Measurements from ENCODE around the gene NEURL3. TPM values are rescaled to one million over a fixed set of nuclear protein-coding genes. Genes with fewer than 3 reads are reported as not detected.

Gene NEURL3
- total RNA-seq, 1 donor from 2014 or later = 0.75 TPM

DNA sequence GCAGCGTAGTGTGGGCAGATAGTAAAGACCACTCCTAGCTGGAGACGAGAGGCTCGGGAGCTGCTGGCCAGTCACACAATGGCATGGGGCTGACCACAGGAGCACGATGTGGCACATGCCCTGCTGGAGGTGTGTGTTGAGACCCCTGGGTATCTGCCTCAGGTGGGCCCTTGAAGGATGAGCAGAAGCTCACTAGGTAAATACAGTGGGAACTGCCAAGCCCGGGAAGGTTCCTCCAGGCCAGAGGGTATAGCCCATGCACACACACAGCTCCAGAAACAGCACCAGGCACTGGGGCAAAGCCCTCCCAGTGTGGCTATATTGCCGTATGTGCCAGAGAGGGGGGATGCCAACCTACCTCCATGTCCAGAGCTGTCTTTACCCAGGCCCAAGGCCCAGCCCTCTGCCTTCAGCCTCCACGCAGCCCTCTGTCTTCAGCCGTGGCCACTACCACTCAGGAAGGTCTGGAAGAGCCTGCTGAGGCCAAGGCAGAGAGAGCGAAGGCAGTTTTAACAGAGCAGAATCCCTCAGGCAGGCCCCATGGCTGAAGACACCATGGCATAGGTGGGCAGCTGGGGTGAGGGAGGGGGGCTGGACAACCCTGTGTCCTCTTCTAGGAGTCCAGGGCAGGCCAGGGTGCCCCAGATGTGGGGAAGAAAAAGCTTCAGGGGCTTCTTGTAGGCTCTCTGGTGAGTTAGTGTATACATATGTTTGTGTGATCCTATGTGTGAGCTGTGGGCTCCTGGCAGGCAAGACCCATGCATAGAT lies 24.4 kb upstream of the NEURL3 start:
- DNase-seq (ENCODE audit: low spot score) = no peak
- peaks cover 93% of the 10 kb centered on the region for H3K4me1 Mint-ChIP-seq (ENCODE audit: low read depth)
- intact Hi-C loops (cut with micrococcal nuclease) = no loop called here
- peak overlapping the region; percentile 76 for H3K4me3 Mint-ChIP-seq
- no peaks in the 10 kb centered on the region for H3K9me3 Mint-ChIP-seq
- peaks cover 1% of the 10 kb centered on the region for H3K27me3 Mint-ChIP-seq (ENCODE audit: insufficient read depth)
- peaks cover 1% of the 10 kb centered on the region for H3K36me3 Mint-ChIP-seq (ENCODE audit: low read depth)
- H3K27ac Mint-ChIP-seq = peak overlapping the region; percentile 97

DNA sequence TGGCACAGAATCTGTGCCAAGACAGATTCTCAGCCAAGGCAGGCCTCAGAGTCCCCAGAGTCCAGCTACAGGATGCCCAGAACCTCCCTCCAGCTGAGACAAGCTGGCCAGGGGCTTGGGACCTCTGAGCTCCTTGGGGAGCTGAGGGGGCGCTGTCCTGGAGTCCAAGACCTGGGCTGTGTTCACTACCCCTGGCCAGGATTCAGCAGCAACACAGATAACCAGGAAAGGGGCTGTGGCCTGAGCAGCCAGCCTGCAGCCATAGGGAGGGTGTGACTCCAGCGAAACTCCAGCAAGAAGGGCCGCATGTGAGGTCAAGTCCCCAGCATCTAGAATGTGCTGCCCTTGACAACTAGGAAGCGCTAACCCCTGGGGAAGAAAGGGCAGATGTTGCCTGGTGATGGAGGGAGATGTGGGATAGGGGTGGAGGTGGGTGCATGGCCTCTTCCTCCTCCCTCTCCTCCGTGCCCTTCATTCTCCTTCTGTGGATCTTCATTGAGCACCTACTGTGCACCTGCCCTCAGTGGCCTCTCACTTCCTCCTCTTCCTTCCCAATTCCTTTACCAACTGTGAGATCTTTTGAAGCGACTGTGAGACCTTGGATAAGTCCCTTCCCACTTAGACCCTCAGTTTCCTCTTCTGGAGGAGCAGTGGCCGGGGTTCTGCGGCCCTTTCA lies 23.7 kb upstream of the NEURL3 start:
- H3K4me3 Mint-ChIP-seq = peak overlapping the region; percentile 67

DNA sequence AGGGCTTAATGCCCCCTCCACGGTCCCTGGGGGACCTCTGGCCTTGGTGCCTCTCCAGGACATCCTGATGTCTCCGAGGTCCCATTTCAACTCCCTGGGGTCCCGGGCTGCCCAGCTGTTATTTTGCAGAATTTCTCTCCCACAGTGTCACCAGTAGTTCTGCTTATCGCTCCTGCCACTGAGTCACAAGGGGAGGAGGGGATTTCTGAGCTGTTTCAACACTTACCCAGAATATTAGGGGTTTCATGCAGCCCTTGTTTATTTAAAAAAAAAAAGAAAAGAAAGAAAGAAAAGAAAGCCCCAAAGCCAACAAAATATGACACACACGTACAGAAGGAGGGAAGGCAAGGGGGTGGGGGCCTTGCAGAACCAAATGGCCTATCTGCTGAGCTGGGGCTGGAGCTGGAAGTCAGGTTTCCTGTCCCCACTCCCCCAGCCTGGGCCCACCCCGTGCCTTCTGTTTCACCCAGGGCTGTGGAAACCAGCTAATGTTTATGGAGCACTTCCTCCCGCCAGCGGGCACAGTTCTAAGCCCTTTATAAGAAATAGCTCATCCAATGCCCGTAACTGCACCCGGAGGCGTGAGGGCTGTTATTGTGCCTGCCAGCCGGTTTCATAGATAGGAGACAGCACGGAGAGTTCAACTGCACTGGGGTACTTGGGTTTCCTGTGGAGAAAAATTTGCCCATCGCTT lies 23.0 kb upstream of the NEURL3 start:
- Mint-ChIP-seq H3K36me3 (ENCODE audit: low read depth) (peaks cover 1% of the 10 kb centered on the region), H3K27me3 (ENCODE audit: insufficient read depth) (no peaks in the 10 kb centered on the region), H3K4me3 (peak overlapping the region; percentile 60), H3K27ac (peak overlapping the region; percentile 97), H3K4me1 (ENCODE audit: low read depth) (peaks cover 93% of the 10 kb centered on the region), H3K9me3 (no peaks in the 10 kb centered on the region)
- intact Hi-C loops (cut with micrococcal nuclease) = loop anchor here (1.0 kb wide), 3 partner anchors 8 to 382 kb away; partner anchors contain the start of gene ARID5A
- peak; percentile 54 for DNase-seq (ENCODE audit: low spot score)

More for the DNA sequence above, 23.7 kb upstream of the NEURL3 start:
- Mint-ChIP-seq H3K27me3 (ENCODE audit: insufficient read depth) (peaks cover 1% of the 10 kb centered on the region), H3K4me1 (ENCODE audit: low read depth) (peaks cover 93% of the 10 kb centered on the region), H3K36me3 (ENCODE audit: low read depth) (peaks cover 1% of the 10 kb centered on the region), H3K27ac (peak overlapping the region; percentile 97), H3K9me3 (no peaks in the 10 kb centered on the region)
- intact Hi-C loops (cut with micrococcal nuclease) = loop anchor here (1.0 kb wide), 3 partner anchors 7 to 383 kb away; partner anchors contain the start of gene ARID5A
- DNase-seq (ENCODE audit: low spot score) = no peak

DNA sequence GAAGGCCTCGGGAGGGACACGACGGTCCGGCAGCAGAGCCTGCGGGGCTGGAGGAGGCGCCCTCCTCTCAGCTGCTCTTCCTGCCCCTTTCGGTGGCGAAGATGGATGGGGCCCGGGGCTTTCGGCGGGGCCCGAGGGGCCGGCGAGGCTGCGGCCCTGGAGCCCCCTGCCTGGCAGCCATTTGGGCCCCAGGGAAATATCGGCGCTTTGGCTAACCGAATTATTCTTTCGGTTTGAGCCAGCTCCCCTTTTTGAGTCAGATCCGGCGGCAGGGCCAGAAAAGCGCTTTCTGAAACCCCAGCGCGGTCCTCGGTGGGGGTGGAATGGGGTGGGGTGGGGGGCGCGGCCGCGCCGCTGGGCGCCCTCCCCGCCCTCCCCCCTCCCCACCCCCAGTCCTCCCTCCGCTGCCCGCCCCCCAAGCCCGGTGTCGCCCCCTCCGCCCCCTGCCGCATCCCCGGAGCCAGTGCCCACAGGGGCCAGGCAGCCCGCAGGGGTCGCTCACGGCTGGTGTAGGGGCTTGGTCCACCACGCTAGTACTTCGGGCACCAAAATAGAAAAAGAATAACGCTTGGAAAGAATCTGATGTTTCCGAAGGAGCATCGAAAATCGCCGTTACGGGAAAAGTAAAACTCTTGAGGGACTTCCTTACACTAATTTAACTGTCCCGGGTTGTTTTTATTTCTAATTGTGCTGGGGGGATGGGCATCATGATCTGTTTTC lies 22.3 kb upstream of the NEURL3 start:
- H3K27ac Mint-ChIP-seq = peak overlapping the region; percentile 97
- peaks cover 93% of the 10 kb centered on the region for H3K4me1 Mint-ChIP-seq (ENCODE audit: low read depth)
- DNase-seq (ENCODE audit: low spot score) = peak; percentile 70
- H3K4me3 Mint-ChIP-seq = peak overlapping the region; percentile 69
- intact Hi-C loops (cut with micrococcal nuclease) = loop anchor here (1.0 kb wide), 3 partner anchors 9 to 381 kb away; partner anchors contain the start of gene ARID5A
- H3K27me3 Mint-ChIP-seq (ENCODE audit: insufficient read depth) = no peaks in the 10 kb centered on the region
- peaks cover 1% of the 10 kb centered on the region for H3K36me3 Mint-ChIP-seq (ENCODE audit: low read depth)
- no peaks in the 10 kb centered on the region for H3K9me3 Mint-ChIP-seq

DNA sequence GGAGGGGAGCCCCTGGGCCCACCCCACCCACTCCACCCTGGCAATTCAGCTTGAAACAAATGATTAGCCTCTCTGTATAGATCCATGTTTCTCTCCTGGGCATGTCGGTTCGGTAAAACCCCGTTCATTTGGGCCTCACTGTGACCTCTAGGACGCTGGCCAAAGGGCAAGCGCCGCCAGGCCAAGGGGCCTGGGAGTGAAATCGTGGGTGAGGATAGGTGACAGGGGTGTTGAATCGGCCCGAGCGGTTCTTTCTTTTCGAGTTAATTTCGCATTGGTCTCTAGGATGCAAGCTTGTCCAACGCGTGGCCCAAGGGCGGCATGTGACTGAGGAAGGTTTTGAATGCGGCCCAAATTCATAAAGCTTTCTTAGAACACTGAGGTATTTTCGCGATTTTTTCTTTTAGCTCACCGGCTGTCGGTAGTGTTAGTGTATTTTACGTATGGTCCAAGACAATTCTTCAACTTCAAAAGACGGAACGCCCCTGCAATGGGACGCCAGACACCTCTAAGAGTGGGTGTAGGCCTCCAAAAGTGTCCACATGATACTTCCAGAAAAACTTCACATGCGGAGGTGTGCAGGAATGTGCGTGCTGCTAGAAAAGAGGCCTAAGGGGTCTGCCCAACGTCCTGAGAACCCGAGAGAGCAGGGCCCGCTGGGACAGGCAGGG lies 21.6 kb upstream of the NEURL3 start:
- peaks cover 93% of the 10 kb centered on the region for H3K4me1 Mint-ChIP-seq (ENCODE audit: low read depth)
- no peaks in the 10 kb centered on the region for H3K9me3 Mint-ChIP-seq
- intact Hi-C loops (cut with micrococcal nuclease) = no loop called here
- no peak for DNase-seq (ENCODE audit: low spot score)
- peak overlapping the region; percentile 69 for H3K4me3 Mint-ChIP-seq
- peaks cover 1% of the 10 kb centered on the region for H3K36me3 Mint-ChIP-seq (ENCODE audit: low read depth)
- peak overlapping the region; percentile 91 for H3K27ac Mint-ChIP-seq
- no peaks in the 10 kb centered on the region for H3K27me3 Mint-ChIP-seq (ENCODE audit: insufficient read depth)

DNA sequence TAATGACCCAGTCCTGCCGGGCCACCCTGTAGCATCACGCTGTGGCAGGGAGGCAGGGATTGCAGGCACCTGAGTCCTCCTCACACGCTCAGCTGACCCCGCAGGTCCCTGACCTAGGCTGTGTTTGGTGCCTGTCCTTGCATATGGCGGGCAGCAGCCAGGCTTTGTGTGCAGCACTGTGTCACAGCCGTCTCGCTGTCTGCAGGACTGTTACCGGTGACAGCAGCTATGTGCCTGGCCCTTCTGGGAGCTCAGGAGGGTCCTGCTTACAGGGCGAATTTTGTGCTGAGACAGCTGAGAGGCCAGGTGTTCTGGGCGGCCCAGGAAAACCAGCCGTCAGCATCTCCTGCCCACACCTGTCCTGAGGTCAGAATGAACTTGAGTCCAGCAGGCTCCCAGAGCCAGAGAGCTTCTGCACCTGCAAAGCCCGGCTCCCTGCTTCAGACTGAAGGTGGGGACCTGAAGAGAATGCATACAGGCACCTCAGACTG lies 21.0 kb upstream of the NEURL3 start:
- intact Hi-C loops (cut with micrococcal nuclease) = no loop called here
- H3K4me3 Mint-ChIP-seq = peak overlapping the region; percentile 7
- H3K36me3 Mint-ChIP-seq (ENCODE audit: low read depth) = peaks cover 1% of the 10 kb centered on the region
- no peaks in the 10 kb centered on the region for H3K9me3 Mint-ChIP-seq
- H3K4me1 Mint-ChIP-seq (ENCODE audit: low read depth) = peaks cover 93% of the 10 kb centered on the region
- no peaks in the 10 kb centered on the region for H3K27me3 Mint-ChIP-seq (ENCODE audit: insufficient read depth)
- peak overlapping the region; percentile 91 for H3K27ac Mint-ChIP-seq
- no peak for DNase-seq (ENCODE audit: low spot score)

DNA sequence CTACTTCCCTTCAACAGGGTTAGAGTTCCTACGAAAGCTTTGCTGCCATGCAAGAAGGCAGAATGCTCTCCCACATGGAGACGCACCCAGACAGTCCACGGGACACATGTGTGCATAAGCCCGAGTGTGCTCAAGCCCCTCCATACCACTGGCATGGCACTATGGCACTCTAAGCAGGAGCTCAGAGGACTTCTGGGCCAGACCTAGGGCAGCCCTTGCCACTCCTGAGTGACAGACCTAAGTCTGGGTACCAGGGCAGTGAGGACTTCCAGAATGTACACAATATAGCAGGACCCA lies 20.0 kb upstream of the NEURL3 start:
- peak overlapping the region; percentile 89 for H3K27ac Mint-ChIP-seq
- DNase-seq (ENCODE audit: low spot score) = no peak
- H3K4me1 Mint-ChIP-seq (ENCODE audit: low read depth) = peaks cover 90% of the 10 kb centered on the region
- intact Hi-C loops (cut with micrococcal nuclease) = no loop called here
- H3K4me3 Mint-ChIP-seq = no peak overlapping the region
- H3K27me3 Mint-ChIP-seq (ENCODE audit: insufficient read depth) = no peaks in the 10 kb centered on the region
- H3K36me3 Mint-ChIP-seq (ENCODE audit: low read depth) = peaks cover 1% of the 10 kb centered on the region
- no peaks in the 10 kb centered on the region for H3K9me3 Mint-ChIP-seq

DNA sequence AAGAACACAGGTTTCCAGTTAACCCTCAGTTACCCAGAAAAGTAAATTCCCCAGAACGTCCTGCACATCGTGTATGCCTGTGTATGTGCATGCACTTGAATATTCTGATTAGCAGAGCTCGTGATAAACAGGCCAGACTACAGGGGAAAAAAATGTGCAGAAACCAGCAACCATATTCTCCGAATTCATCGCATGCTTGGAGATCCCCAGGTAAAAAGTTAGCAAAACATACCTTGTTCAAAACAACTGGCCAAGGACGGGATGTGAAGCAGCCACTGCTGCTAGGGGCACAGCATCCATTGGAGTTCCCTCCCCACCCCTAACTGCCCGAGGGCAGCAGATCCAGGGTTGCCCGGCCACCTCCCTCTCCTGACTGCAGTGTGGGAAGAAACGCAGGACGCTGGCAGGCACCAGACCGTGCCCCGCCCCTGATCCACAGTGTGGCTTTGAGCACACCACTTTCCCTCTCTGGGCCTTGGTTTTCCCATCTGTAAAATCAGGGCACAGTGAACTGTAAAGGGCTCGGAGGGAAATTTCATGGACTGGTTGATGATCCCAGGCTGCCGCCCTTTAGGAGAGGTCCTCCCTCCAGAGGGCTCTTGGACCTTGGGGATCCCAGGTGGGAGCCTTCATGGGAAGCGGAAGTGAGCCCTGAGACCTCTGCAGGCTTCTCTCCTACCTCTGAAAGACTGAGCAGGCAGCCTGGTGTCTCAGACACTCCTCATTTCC lies 19.5 kb upstream of the NEURL3 start:
- DNase-seq (ENCODE audit: low spot score) = peak; percentile 55
- Mint-ChIP-seq H3K4me3 (peak overlapping the region; percentile 62), H3K4me1 (ENCODE audit: low read depth) (peaks cover 85% of the 10 kb centered on the region), H3K27ac (peak overlapping the region; percentile 89), H3K36me3 (ENCODE audit: low read depth) (no peaks in the 10 kb centered on the region), H3K27me3 (ENCODE audit: insufficient read depth) (no peaks in the 10 kb centered on the region), H3K9me3 (no peaks in the 10 kb centered on the region)
- intact Hi-C loops (cut with micrococcal nuclease) = loop anchor here (1.0 kb wide), 4 partner anchors 8 to 38 kb away; no protein-coding TSS in a partner anchor

DNA sequence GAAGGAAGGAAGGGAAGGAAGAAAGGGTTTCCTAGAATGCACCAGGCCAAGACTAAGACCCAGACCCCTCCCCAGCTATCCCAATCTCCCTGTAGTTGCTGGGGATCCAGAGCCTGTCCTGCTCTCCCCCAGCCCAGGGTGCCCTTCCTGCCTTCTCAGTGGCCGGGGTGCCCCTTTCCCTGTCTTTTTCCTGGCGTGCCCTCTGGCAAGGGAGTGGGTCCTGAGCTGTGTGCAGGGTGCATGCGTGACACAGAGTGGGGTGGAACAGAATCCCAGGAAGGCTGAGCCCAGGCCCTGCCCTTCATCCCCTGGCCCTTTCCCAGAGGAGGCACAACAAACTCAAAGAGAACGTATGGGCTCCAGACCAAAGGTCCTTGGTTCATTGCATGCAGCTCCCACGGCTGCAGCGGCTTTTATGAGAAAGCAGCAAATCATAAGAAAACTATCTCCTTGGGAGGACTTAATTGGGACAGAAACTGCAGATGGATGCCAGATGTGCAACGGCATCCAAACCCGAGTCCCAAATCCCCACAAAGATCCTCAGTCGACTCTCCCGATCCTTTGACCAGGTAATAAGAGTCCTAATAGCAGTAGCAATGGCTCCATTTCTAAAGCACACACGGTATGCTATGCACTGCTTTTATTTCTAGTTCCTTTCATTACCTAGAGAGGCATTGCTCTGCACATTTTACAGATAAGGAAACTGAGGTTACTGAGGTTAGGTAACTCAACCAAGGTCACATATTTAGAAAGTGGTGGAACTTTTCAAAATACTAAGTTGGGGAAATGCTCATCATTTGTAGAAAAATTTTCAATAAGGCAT lies 18.7 kb upstream of the NEURL3 start:
- no peak for DNase-seq (ENCODE audit: low spot score)
- Mint-ChIP-seq H3K36me3 (ENCODE audit: low read depth) (no peaks in the 10 kb centered on the region), H3K27me3 (ENCODE audit: insufficient read depth) (no peaks in the 10 kb centered on the region), H3K4me1 (ENCODE audit: low read depth) (peaks cover 77% of the 10 kb centered on the region), H3K27ac (peak overlapping the region; percentile 89), H3K9me3 (no peaks in the 10 kb centered on the region), H3K4me3 (peak overlapping the region; percentile 62)
- intact Hi-C loops (cut with micrococcal nuclease) = loop anchor here (1.0 kb wide), 4 partner anchors 8 to 38 kb away; no protein-coding TSS in a partner anchor

DNA sequence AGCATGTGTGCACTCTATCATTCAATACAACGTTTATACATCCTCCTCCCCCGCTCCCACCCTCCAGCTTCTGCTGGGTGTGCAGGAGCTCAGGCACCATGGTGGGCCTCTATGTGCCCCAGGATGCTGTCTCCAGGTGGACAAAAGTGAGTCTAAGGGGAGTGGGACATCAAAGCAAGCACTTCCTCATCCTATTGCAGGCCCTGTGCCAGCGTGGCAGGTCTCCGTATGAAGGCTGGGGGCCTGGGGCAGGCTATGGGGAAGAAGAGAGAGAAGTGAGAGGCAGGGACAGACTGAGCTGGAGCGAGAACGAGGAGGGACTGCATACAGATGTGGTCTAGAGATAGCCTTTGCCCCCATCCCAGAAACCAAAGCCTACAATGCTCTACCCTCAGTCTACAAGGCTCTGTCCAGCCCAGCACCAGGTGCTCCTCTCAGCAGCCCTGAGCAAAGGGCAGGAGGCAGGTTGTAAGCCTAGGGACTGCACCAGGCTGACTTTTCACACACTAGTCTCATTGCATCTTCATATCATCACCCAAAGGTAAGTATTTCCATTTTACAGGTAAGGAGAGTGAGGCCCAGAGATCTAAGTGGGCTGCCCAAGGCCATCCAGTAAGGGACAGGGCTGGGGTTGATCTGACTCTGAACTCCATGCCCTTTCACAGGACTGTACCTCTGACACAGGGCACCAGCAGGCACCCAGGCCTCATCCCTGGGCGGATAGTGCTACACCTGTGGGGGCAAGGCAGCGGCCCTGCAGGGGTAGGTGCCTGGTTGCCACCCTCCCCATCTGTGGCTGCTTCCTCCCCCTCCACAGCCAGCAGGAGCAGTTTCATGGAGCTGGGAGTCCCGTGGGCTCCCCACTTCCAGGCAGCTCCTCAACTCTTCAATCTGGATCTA lies 17.4 kb upstream of the NEURL3 start:
- peaks cover 65% of the 10 kb centered on the region for H3K4me1 Mint-ChIP-seq (ENCODE audit: low read depth)

More for the DNA sequence above, 17.4 kb upstream of the NEURL3 start:
- peak overlapping the region; percentile 28 for H3K4me3 Mint-ChIP-seq
- H3K9me3 Mint-ChIP-seq = peaks cover 9% of the 10 kb centered on the region
- peaks cover 3% of the 10 kb centered on the region for H3K36me3 Mint-ChIP-seq (ENCODE audit: low read depth)
- intact Hi-C loops (cut with micrococcal nuclease) = no loop called here
- no peak for DNase-seq (ENCODE audit: low spot score)
- H3K27me3 Mint-ChIP-seq (ENCODE audit: insufficient read depth) = no peaks in the 10 kb centered on the region
- peak overlapping the region; percentile 71 for H3K27ac Mint-ChIP-seq
